Measurements from ENCODE around the gene PPP2R1B.

GRCh38 chr11:111766834-111767142, 599 bp upstream of the PPP2R1B start:
- TF ChIP-seq EZH2 (IDR thresholded peaks at IDR 0.05; ENCODE audit: insufficient read depth, low read length) (no peak), CTCF (IDR thresholded peaks at IDR 0.05; ENCODE audit: insufficient read depth, low read depth, low read length) (no peak)

All from astrocyte (in vitro differentiated cells and primary cell).